ENCODE data around the gene KREMEN1. TPM values are rescaled to one million over a fixed set of nuclear protein-coding genes. Genes with fewer than 3 reads are reported as not detected.

The KREMEN1 gene
- total and polyA plus RNA-seq, 10 of the 15 experiments (the other 5 are each of a cell fraction or from before 2014, with no cell fraction given) = 0.10 to 2.5 (median 0.20) TPM; not detected in 1

- SMC1A ChIA-PET (ENCODE audit: uncharacterized antibody, unreplicated experiment) = interaction anchor here (2.0 kb wide), 1 partner anchor 20 kb away, joined by 4 read pairs; no protein-coding TSS in a partner anchor
- no peak overlapping the region for H3K4me3 ChIP-seq
- H3K79me2 ChIP-seq (ENCODE audit: control insufficient read depth, insufficient read depth, low read length) = no peaks in the 10 kb centered on the region
- no peaks in the 10 kb centered on the region for H4K20me1 ChIP-seq (ENCODE audit: control insufficient read depth, insufficient read depth)
- POLR2A ChIA-PET = no interaction called here
- no TSS peak for BruUV-seq (replicated peaks)
- ATAC-seq (no peak), DNase-seq (ENCODE audit: low read depth, low spot score) (no peak), FAIRE-seq (no peak)
- TF ChIP-seq BCL3 (IDR thresholded peaks at IDR 0.05; ENCODE audit: borderline replicate concordance, insufficient read depth, low read depth, low read length, poor library complexity, severe bottlenecking) = no peak
- TF ChIP-seq POLR2AphosphoS5 (IDR thresholded peaks at IDR 0.05; ENCODE audit: low read length) = no peak
- no peak for TF ChIP-seq ZNF24 (IDR thresholded peaks at IDR 0.05)
- TF ChIP-seq MYB (IDR thresholded peaks at IDR 0.05; ENCODE audit: borderline replicate concordance, low read depth, low read length) = no peak
- no peaks in the 10 kb centered on the region for H3K4me1 ChIP-seq (ENCODE audit: control insufficient read depth, insufficient read depth, low read length)
- H3K9ac ChIP-seq (ENCODE audit: control insufficient read depth, insufficient read depth, low read length) = no peak overlapping the region
- H3K9me3 ChIP-seq (replicated peaks; ENCODE audit: control insufficient read depth, insufficient read depth, low read length) = no peaks in the 10 kb centered on the region
- CTCF ChIA-PET = interaction anchor here (0.7 to 1.8 kb wide), 3 partner anchors 10 to 93 kb away, joined by 3 to 4 read pairs (median 4); no protein-coding TSS in a partner anchor
- H3K36me3 ChIP-seq (ENCODE audit: control insufficient read depth in 2 of 2, insufficient read depth in 2 of 2, low read length in 1 of 2) = no peaks in the 10 kb centered on the region
- RAD21 ChIA-PET (ENCODE audit: unreplicated experiment) = interaction anchor here (1.0 kb wide), 1 partner anchor 93 kb away, joined by 3 read pairs; no protein-coding TSS in a partner anchor
- intact Hi-C loops (cut with micrococcal nuclease; ENCODE audit: unreplicated experiment) = no loop called here
- no peak overlapping the region for H3K4me2 ChIP-seq (ENCODE audit: control insufficient read depth, insufficient read depth)
- peaks cover 0 to 11% of the 10 kb centered on the region in 2 experiments; a peak in 1 of 4 replicates for H3K27me3 ChIP-seq (replicated peaks in 1 of 2; ENCODE audit: control insufficient read depth in 2 of 2, insufficient read depth in 2 of 2, low read length in 1 of 2)
- WGBS (ENCODE audit: insufficient coverage, insufficient replicate concordance, low lambda C conversion rate, missing lambda C conversion rate) = 20% methylated on average over 7 of the region's 7 CpGs
- H2AFZ ChIP-seq (ENCODE audit: control insufficient read depth, low read depth, low read length) = no peak overlapping the region
- in situ Hi-C loops (cut with MboI) = no loop called here
- no peak overlapping the region for H3K27ac ChIP-seq (ENCODE audit: control insufficient read depth, insufficient read depth)
Observed at GRCh38 chr22:29060931-29061330, 11.9 kb upstream of the KREMEN1 start.

GRCh38 chr22:29061773-29062172, 11.1 kb upstream of the KREMEN1 start, which contains the start of gene C22orf31:
C22orf31 (minus strand) TSS chr22:29061831; CDS start chr22:29061792, 39 bp downstream.
- H3K27ac ChIP-seq (ENCODE audit: control insufficient read depth, insufficient read depth) = no peak within 1 kb of the TSS
- ChIA-PET SMC1A (ENCODE audit: uncharacterized antibody, unreplicated experiment) (interaction anchor here (2.0 kb wide), 1 partner anchor 21 kb away, joined by 4 read pairs; no protein-coding TSS in a partner anchor), POLR2A (no interaction called here), RAD21 (ENCODE audit: unreplicated experiment) (interaction anchor here (1.0 kb wide), 1 partner anchor 92 kb away, joined by 3 read pairs; no protein-coding TSS in a partner anchor), CTCF (interaction anchor here (0.6 to 1.8 kb wide), 4 partner anchors 9 to 219 kb away, joined by 3 to 4 read pairs (median 4); no protein-coding TSS in a partner anchor)
- no peak for FAIRE-seq
- in situ Hi-C loops (cut with MboI) (no loop called here), intact Hi-C loops (cut with micrococcal nuclease; ENCODE audit: unreplicated experiment) (no loop called here)
- no peaks in the 10 kb centered on the region for H3K79me2 ChIP-seq (ENCODE audit: control insufficient read depth, insufficient read depth, low read length)
- WGBS (ENCODE audit: insufficient coverage, insufficient replicate concordance, low lambda C conversion rate, missing lambda C conversion rate) = 4% methylated on average over 2 of the region's 2 CpGs
- no peak within 1 kb of the TSS for H3K4me3 ChIP-seq
- no peak within 1 kb of the TSS for H2AFZ ChIP-seq (ENCODE audit: control insufficient read depth, low read depth, low read length)
- no peaks in the 10 kb centered on the region for H3K9me3 ChIP-seq (replicated peaks; ENCODE audit: control insufficient read depth, insufficient read depth, low read length)
- ATAC-seq = no peak
- peaks cover 0 to 11% of the 10 kb centered on the region in 2 experiments; a peak in 1 of 4 replicates for H3K27me3 ChIP-seq (replicated peaks in 1 of 2; ENCODE audit: control insufficient read depth in 2 of 2, insufficient read depth in 2 of 2, low read length in 1 of 2)
- H3K4me2 ChIP-seq (ENCODE audit: control insufficient read depth, insufficient read depth) = no peak within 1 kb of the TSS
- no peaks in the 10 kb centered on the region for H4K20me1 ChIP-seq (ENCODE audit: control insufficient read depth, insufficient read depth)
- DNase-seq (ENCODE audit: low read depth, low spot score) = no peak
- H3K4me1 ChIP-seq (ENCODE audit: control insufficient read depth, insufficient read depth, low read length) = no peaks in the 10 kb centered on the region
- H3K36me3 ChIP-seq (ENCODE audit: control insufficient read depth in 2 of 2, insufficient read depth in 2 of 2, low read length in 1 of 2) = no peaks in the 10 kb centered on the region
- BruUV-seq (replicated peaks) = no TSS peak
- no peak for TF ChIP-seq PML (IDR thresholded peaks at IDR 0.05; ENCODE audit: low read length)
- TF ChIP-seq SMARCA5 (IDR thresholded peaks at IDR 0.05) = no peak
- TF ChIP-seq ZNF622 (IDR thresholded peaks at IDR 0.05) = no peak
- no peak within 1 kb of the TSS for H3K9ac ChIP-seq (ENCODE audit: control insufficient read depth, insufficient read depth, low read length)
